AG10803 (cell line): ENCODE measurements around the gene RGS6.

ENCODE experiments used
- DNase-seq: peaks from one replicate; pipeline ENCODE4 v3.0.0; 2010; ENCODE audit warnings: low read depth
- H3K4me3 ChIP-seq: 2 replicates; pipeline ENCODE4 v1.5.1; 2011; ENCODE audit warnings: mild to moderate bottlenecking, low read length, control low read depth
- CTCF ChIP-seq: conservative IDR thresholded peaks from 2 replicates; pipeline ENCODE4 v1.5.1; 2011; ENCODE audit warnings: mild to moderate bottlenecking, low read length, control low read depth, inconsistent platforms

Gene RGS6

GRCh38 chr14:72607386-72608130 lies 675.3 kb downstream of the RGS6 start:
- H3K4me3 ChIP-seq = no peak overlapping the region
- peak; percentile 46 for DNase-seq
- TF ChIP-seq CTCF = no peak

GRCh38 chr14:72608391-72609204 lies 676.4 kb downstream of the RGS6 start:
- H3K4me3 ChIP-seq = peak overlapping the region; percentile 23; the same call in 1 of the 2 replicates

GRCh38 chr14:72609205-72609916 lies 677.1 kb downstream of the RGS6 start:
- no peak for DNase-seq
- no peak overlapping the region for H3K4me3 ChIP-seq
- TF ChIP-seq CTCF = no peak

More at GRCh38 chr14:72608391-72609204, 676.4 kb downstream of the RGS6 start:
- peak; percentile 91 for DNase-seq
- no peak for TF ChIP-seq CTCF

- no peak overlapping the region for H3K4me3 ChIP-seq
- TF ChIP-seq CTCF = no peak
- DNase-seq = no peak
Observed at GRCh38 chr14:72610096-72610830, 678.0 kb downstream of the RGS6 start.

- TF ChIP-seq CTCF = no peak
- DNase-seq = peak; percentile 45
Observed at GRCh38 chr14:72610831-72611200, 678.6 kb downstream of the RGS6 start.

GRCh38 chr14:72611506-72611905 lies 679.3 kb downstream of the RGS6 start:
- no peak for TF ChIP-seq CTCF
- DNase-seq = no peak
- no peak overlapping the region for H3K4me3 ChIP-seq

More at GRCh38 chr14:72610831-72611200, 678.6 kb downstream of the RGS6 start:
- H3K4me3 ChIP-seq = no peak overlapping the region
